GM19468 (cell line): ENCODE data around the gene ALOX15B.
"Not testable (repeated sequence)": the region's sequence is repeated elsewhere in the genome, so short reads cannot be mapped to it uniquely, and the experiment has no call there.

Experiments
- ATAC-seq: cut with Tn5 transposase; IDR thresholded peaks from one replicate; pipeline ENCODE4 v1.9.1; 2021; ENCODE audit warnings: mild to moderate bottlenecking, moderate library complexity, moderate number of reproducible peaks; ENCODE audit not compliant: unreplicated experiment; ENCODE audit errors: extremely low read depth

Gene ALOX15B

DNA sequence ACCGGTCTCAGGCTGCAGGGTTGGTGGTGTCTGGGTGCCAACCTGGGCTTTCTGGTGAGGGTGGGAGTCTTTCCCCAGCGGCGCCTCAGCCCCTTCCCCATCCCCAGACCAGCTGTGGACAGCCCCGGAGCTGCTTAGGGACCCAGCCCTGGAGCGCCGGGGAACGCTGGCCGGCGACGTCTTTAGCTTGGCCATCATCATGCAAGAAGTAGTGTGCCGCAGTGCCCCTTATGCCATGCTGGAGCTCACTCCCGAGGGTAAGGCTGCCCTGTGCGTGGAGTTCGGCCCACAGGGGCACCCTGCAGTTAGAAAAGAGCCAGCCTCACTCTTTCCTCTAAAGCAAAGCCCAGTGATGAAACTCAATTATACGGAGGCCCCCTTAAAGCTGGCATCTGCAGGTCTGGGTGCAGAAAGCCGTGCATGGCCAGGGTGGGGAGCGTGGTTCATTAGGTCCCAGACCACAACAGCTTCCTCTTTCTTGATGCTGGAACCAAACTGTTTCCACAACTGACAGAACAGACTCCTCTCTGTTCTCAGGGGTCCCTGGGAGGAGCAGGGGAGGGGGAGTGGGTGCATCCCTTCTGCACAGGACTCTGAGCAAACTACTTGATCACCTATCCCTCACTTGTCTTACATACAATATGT lies 25.7 kb upstream of the ALOX15B start:
- ATAC-seq = no peak

DNA sequence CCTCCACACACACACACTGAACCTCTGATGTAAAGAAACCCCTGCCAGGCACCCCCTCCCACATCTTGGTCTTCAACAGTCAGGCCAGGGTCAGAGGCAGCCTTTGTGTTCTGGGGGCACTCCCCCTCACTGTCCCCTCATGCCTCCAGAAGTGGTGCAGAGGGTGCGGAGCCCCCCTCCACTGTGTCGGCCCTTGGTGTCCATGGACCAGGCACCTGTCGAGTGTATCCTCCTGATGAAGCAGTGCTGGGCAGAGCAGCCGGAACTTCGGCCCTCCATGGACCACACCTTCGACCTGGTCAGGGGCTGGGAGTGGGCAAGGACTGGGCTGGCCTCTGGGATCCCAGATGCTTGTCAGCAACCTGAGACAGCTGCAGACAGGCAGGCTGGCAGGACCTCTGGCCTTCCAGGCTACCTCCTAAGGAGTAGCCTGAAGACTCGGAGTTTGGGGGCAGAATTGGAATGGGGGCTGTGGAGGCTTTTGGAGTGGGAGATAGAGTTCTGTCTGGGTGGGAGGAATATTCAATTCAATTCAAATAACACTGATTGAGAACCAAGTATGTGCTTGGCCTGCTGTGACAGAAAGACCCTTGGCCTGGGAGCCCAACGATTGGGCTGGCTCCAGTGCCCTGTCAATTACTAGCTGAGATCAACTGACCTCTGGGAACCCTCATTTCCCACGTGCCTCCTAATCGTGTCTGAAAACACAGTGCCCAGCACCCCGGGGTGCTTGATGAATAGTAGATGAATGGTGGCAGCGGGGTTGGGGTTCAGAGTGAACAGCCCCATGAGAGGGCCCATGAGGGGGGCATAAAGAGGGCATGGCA lies 24.9 kb upstream of the ALOX15B start:
- ATAC-seq = no peak

DNA sequence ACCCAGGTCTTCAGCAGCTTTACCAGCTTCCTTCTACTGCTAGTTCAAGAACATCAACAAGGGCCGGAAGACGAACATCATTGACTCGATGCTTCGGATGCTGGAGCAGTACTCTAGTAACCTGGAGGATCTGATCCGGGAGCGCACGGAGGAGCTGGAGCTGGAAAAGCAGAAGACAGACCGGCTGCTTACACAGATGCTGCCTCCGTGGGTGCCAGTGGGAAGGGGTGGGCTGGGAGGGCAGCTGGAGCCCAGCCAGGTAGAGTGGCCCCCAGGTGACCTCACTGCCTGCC lies 24.4 kb upstream of the ALOX15B start:
- no peak for ATAC-seq

DNA sequence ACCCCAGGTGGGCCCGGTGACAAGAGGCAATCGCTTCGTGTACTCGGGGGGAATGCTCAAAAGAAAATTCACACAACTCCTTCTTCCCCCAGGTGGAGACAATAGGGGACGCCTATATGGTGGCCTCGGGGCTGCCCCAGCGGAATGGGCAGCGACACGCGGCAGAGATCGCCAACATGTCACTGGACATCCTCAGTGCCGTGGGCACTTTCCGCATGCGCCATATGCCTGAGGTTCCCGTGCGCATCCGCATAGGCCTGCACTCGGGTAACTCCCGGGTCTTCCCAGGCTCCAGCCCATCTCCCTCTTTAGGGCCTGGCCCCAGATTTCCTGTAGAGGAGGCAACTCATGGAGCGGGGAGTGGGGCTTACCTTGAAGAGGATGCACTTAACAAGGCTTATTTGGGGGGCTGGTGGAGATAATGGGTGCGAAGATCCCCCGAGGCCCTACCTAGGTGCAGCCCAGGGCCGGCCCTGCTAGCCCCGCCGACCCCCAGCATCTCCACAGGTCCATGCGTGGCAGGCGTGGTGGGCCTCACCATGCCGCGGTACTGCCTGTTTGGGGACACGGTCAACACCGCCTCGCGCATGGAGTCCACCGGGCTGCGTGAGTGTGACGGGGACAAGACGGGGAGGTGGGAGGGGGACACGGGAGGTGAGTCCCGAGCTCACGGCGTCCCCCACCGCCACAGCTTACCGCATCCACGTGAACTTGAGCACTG lies 23.5 kb upstream of the ALOX15B start:
- ATAC-seq = no peak

DNA sequence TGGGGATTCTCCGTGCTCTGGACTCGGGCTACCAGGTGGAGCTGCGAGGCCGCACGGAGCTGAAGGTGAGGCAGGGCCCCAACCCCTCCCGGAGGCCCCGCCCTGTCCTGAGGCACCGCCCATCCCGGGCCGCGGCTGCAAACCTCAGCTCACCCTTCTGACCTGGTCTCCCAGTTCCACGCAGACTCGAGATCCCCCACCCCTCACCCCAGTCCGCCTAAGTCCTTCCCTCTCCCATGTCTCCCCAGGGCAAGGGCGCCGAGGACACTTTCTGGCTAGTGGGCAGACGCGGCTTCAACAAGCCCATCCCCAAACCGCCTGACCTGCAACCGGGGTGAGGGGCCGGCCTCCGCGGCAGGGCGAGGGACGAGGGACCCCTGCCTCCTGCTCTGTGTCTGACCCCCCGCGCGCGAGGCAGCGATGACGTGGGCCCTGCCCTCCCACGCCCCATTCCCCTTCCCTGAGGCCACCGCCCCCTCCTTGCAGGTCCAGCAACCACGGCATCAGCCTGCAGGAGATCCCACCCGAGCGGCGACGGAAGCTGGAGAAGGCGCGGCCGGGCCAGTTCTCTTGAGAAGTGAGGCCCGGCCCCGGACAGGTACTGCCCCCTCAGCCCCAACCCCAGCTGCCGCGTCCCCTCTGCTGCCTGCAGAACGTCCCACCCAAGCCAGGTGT lies 22.8 kb upstream of the ALOX15B start:
- ATAC-seq = no peak

DNA sequence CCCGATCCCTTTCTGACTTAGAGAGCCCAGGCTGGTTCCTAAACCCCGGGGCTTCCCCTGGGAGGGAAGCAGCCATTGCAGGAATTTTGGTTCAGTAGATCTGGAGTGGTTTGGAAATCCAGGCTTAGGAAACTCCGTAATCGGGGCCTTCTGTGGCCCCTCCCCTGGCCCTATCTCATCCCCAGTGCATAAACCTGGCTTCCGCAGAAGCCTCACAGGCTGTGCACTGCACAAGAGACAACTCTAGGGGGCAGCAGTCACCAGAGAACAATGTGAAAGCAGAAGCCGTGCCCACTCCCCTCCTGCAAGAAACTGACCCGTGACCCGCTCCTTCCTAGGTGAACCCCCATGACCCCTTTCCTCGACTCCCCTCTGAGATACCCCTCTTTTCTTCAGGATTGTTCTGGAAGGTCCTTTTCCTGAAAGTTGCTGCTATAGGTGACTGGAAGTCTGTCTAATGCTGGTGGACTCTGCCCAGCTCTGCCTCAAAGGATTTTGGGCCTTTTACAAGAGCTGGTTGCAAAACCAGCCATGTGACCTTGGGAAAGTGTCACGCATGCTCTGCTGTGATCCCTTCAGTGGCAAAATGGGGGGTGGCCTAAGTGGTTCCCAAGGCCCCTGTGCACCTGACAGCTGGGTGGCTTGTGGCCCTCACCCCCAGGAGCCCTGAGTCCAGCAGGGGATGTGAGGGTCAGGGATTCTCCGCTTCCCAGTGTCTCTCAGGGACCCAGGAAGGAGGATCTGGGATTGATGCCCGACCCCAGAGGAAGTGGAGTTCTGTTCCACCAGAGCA lies 22.0 kb upstream of the ALOX15B start:
- no peak for ATAC-seq

DNA sequence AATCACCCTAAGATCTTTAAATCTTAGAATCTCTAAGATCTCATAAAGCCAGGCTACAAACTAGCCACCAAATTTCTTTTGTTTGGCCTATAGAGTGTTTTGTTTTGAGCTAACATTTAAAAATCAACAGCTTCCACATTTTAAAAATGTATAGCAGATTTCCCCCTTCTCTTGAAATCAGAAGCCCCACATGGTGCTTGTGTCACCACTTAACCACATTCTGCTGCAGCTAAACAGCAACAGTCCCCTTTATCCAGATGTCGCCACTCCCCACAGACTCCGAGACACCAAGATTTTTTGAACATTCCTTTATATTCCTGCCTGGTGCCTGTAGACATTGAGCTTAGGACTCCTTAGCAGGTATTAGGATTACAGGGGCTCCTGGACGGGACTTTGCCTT lies 20.4 kb upstream of the ALOX15B start:
- no peak for ATAC-seq

DNA sequence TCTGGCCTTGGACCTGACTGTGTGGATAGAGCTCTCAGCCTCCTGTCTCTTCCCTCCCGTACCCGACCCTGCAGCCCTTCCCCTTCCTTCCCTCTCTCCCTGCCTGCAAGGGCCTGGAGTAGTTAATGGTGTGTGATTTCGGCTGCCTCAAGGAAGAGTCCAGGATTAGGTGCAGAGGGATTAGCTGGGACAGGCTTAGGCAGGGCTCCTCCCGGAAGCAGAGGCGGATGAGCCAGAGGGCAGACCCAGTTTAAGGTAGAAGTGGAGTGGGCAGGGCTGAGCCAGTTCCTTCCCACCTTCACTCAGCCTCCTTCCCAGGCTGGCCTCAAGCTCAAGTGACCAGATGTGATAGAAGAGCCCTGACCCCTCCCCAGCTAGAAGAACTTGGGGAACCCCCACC lies 19.7 kb upstream of the ALOX15B start:
- no peak for ATAC-seq

DNA sequence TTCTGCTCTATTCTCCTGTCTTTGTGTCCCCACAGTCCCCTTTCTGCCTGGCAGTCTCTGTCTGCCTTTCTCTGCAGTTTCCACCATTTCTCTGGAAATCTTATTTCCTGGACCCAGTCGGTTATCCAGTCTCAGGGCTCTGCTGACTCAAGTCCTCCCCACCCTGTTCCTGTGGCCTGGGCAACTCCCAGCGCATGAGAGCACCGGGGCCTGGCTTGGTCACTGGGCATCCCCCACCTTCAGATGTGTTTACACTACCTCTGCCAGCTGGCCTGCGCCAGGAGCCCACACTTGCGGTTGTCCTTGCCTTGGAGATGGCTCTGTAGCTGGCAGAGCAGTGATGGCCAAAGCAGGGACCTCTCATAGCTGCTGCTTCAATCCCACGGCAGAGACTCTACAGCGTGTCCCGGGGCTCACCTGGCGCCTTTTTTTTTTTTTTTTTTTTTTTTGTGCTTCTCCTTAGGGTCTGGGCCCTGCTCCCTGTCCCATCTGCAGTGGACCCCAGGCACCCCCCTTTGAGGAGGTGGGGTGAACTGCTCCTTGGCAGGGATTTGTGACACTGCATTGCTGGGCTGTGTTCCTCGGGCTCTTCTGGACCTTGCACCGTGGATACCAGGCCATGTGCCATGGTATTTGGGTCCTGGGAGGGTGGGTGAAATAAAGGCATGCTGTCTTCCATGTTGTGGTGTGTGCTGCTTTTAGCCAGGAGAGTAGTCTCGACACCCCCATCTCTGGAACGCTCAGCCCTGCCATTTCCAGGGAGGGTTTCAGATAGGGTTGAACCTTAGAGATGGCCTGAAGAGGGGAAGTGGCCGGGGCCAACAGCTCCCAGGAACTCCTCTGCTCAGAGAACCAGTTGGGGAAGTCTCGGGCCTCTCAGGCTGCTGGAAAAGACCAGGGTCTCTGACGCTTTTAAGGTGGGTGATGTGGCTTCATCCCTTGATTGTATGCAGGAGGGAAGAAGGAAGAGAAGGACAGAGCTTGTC lies 18.9 kb upstream of the ALOX15B start:
- ATAC-seq = no peak

DNA sequence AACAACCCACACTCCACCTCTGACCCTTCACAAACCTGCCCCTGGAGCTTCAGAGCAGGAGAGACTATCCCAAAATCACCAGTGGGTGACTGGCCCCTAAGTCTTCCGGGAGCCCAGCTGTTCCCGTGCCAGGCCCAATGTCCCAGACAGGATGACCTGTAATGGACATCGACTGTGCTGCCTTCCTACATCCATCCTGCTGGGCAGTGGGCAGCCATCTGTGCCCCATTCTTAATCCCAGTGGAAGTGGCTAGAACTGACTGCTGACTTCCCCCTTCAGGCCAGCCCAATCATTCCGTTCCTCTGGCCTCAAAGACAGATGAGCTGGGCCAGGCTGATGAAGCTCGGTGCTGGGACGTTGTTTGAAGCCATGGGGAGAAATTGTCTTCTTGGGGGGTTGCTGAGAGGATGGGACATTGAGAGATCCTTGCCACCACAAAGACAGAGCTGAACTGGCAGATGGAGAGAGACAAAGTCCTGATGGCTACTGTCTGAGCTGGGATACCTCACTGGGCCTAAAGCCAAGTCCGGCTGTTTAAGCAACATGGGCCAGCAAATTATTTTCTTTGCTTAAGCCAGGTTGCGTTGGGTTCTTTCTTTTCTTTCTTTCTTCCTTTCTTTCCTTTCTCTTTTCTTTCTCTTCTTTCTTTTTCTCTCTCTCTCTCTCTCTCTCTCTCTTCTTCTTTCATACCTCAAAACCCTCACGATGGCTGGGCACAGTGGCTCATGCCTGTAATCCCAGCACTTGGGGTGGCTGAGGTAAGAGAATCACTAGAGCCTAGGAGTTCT lies 17.9 kb upstream of the ALOX15B start:
- no peak for ATAC-seq

DNA sequence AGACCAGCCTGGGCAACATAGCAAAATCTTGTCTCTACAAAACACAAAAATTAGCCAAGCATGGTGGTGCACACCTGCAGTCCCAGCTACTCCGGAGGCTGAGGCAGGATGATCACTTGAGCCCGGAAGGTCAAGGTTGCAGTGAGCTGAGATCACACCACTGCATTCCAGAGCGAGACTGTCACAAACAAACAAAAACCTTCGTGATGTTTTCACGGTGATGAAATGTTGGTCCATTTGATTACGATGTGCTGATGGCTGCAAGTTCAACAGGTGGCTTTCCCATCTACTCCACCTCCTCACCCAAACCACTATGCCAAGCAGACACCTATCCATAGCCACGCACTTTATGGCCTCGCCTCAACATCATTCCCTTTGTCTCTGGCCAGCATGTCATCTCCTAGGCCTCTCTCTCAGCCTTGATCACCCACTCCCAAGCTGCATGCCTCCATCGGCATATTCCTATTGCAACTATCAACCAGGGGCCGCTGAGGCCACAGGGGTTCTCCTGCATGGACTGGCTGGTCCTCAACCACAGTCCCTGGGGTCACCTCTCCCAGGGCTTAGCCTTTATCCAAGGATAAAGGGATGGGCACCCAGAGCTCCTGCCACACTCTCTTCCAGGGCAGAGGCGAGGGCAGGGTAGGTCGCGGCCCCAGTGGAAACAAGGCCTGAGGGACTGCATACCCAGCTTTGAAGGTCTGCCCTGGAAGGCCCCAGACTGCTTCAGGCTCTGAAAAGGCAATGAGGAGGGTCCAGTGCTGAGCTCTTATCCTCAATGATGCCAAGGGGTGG lies 17.1 kb upstream of the ALOX15B start:
- ATAC-seq = no peak

DNA sequence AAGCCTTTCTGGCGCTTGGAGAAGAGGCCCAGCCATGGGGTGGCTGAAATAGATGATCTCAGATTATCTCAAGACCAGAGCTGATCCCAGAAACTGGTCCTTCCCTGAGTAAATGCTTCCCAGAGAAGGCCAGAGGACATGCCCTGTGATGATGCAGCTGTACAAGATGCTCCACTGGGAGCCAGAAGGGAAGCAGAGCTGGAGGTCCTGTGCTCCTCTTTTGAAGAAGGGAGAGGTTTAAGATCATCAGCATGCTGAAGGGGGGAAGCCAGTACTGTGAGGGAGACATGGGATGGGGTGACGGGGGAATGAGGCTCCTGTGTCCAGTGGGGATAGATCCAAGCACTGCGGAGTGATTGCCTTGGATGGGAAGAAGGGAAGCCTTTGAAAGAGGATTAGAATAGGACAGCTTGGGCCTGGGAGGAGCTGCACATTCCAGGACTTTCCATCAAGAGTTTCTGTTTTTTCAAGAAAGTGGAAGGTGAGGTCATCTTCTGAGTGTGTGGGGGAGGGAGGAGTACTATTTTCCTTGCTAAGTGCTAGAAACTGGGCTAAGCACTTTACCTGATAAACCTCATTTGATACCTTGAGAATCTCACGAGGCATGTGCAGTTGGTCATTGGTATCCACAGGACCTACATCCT lies 16.4 kb upstream of the ALOX15B start:
- ATAC-seq = no peak

DNA sequence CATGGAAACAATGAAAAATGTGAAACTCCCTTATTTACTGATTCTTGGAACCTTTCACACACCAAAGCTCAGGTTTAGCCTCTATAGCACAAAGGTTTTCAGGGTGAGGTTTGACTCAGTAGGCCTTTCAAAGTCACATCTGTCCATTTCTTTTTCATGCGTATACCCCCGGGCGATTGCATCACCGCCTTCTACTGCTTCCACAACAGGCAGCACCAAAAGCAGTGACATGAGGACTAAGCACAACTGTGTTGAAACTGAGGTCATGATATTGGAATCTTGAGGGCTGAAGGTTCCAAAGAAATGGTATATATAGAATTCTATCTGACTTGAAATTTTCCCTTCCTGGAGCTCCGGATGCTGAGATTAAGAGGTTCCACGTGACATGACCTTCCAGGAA lies 14.7 kb upstream of the ALOX15B start:
- not testable (repeated sequence) for ATAC-seq

DNA sequence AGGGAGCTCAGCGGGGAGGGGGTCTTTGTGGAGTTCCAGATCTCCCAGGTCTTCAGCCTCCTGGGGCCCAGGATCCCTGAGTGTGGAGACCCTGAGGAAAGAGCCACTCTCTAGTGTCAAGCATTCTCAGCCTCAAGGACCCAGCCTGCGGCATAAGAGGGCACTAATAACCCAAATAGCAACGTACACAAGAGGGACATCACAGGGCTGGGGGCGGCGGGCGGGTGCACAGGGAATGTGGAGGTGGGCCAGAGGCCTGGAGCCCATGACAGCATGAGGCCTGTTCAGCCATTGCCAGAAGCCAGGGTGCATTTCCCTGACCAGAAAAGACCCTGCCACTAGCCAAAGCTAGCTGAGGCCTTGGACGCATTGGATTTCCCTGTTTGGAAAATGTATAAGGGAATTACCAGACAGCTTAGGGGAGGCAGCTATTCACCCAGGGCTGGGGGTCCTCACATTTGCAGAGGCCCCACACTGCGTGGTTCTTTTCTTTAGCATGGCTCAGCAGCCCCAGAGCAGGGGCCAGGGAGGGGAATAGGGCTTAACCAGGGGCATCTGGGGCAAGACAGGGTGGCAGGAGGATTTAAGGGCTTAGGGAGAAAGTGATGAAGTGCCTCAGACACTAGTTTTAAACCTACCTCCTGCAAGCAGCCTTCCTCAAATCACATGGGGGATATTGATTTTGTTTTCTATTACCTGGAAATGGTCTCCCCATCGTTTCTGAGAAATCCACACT lies 13.5 kb upstream of the ALOX15B start:
- no peak for ATAC-seq

DNA sequence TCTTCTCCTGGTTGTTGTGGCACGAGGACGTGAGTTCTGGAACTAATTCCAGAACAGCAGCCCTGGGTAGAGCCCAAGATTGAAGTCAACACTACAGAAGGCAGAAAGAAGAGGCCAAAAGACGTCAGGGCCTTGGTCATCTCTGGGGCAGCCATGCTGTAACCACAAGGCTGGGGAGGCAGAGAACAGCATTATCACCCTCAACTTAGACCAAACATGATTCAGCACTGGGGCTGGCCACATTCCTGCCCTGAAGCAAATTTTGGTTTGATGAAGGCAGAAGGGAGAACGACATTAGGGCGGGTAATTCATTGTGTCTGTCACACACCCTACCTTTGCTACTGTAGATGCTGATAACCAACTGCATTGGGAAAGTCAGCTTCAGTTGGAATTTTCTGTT lies 9.7 kb upstream of the ALOX15B start:
- no peak for ATAC-seq

DNA sequence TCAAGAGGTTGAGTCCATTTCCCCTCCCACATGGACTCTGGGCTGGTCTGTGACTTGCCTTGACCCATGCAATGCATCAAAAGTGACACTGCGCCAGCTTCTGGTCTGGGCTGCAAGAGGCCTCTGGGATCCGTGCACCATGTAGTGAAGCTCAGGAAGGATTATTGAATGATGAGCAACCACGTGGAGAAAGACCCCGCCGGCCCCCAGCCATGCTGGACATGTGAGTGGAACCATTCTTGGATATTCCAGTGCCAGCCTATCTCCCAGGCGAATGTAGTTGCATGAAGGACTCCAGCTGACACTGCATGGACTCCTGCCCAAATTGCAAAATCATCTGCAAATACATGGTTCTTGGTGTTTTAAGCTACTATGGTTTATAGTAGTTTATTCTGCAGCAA lies 7.6 kb upstream of the ALOX15B start:
- no peak for ATAC-seq
